Naive thymus-derived CD4-positive, alpha-beta T cell (primary cell): ENCODE data around the gene ZBTB20. TPM values are rescaled to one million over a fixed set of nuclear protein-coding genes. Genes with fewer than 3 reads are reported as not detected.

ENCODE experiments used
- ATAC-seq: fragments of 150-1000 bp; cut with Tn5 transposase; 2 replicates; pipeline ENCODE4 v1.10.0; 2021; ENCODE audit warnings: mild to moderate bottlenecking, moderate library complexity
- CTCF ChIA-PET: fragments of 350-600 bp; sonication (Branson Sonifier 250); formaldehyde crosslinking; loops from one replicate; lab custom pipeline; 2021; ENCODE audit warnings: antibody characterized with exemption; lab: Charles Lee
- POLR2A ChIA-PET: fragments of 350-600 bp; sonication (Branson Sonifier 250); formaldehyde crosslinking; loops from one replicate; lab custom pipeline; 2021; ENCODE audit warnings: antibody characterized with exemption, inconsistent platforms; lab: Charles Lee
- DNase-seq, 9 donors: peaks; one replicate each; pipeline versions ENCODE4 v3.0.0 to v3.0.0-alpha.2; 2020 to 2022; ENCODE audit warnings: mixed read lengths in 1 of 9
- H3K27ac ChIP-seq: one replicate; pipeline ENCODE4 v1.7.0; 2013; ENCODE audit warnings: mild to moderate bottlenecking, low read depth, low read length, moderate library complexity
- H3K27me3 ChIP-seq, 2 donors: one replicate each; pipeline ENCODE4 v1.7.0; 2013; ENCODE audit warnings: low read length in 2 of 2, mild to moderate bottlenecking in 2 of 2, moderate library complexity in 2 of 2; ENCODE audit not compliant: control insufficient read depth in 2 of 2, insufficient read depth in 2 of 2
- H3K36me3 ChIP-seq, 3 experiments: 1 replicate in 2 of 3; 2 replicates in 1 of 3; pipeline ENCODE4 v1.7.0; 2013; ENCODE audit warnings: low read length in 3 of 3, mild to moderate bottlenecking in 3 of 3, moderate library complexity in 1 of 3; ENCODE audit not compliant: insufficient read depth in 3 of 3, control insufficient read depth in 2 of 3
- H3K4me1 ChIP-seq, 2 donors: one replicate each; pipeline ENCODE4 v1.7.0; 2013; ENCODE audit warnings: low read length in 2 of 2, mild to moderate bottlenecking in 2 of 2, moderate library complexity in 1 of 2; ENCODE audit not compliant: control insufficient read depth in 2 of 2, insufficient read depth in 2 of 2
- H3K4me3 ChIP-seq: 2 replicates; pipeline ENCODE4 v1.7.0; 2013; ENCODE audit warnings: mild to moderate bottlenecking, low read length
- H3K9me3 ChIP-seq, 3 experiments: 1 replicate in 2 of 3; 2 replicates in 1 of 3; pipeline ENCODE4 v1.7.0; 2013; ENCODE audit warnings: low read length in 3 of 3; ENCODE audit not compliant: control insufficient read depth in 2 of 3
- H3K27ac Mint-ChIP-seq, 9 donors: one replicate each; pipeline ENCODE4 v1.8.0; 2020 to 2022; ENCODE audit warnings: mixed read lengths in 9 of 9, mild to moderate bottlenecking in 8 of 9, moderate library complexity in 5 of 9, inconsistent platforms in 2 of 9
- H3K27me3 Mint-ChIP-seq, 5 donors: one replicate each; pipeline ENCODE4 v1.8.0; 2021 to 2022; ENCODE audit warnings: mixed read lengths in 5 of 5, mild to moderate bottlenecking in 1 of 5
- H3K36me3 Mint-ChIP-seq, 5 donors: one replicate each; pipeline ENCODE4 v1.8.0; 2020 to 2022; ENCODE audit warnings: mixed read lengths in 5 of 5, mild to moderate bottlenecking in 3 of 5, inconsistent platforms in 1 of 5
- H3K4me1 Mint-ChIP-seq, 7 donors: one replicate each; pipeline ENCODE4 v1.8.0; 2020 to 2022; ENCODE audit warnings: mixed read lengths in 7 of 7, mild to moderate bottlenecking in 3 of 7, inconsistent platforms in 1 of 7
- H3K4me3 Mint-ChIP-seq, 10 donors: one replicate each; pipeline ENCODE4 v1.8.0; 2020 to 2022; ENCODE audit warnings: mild to moderate bottlenecking in 10 of 10, mixed read lengths in 10 of 10, moderate library complexity in 6 of 10, inconsistent platforms in 2 of 10
- H3K9me3 Mint-ChIP-seq, 11 donors: one replicate each; pipeline ENCODE4 v1.8.0; 2020 to 2022; ENCODE audit warnings: mixed read lengths in 11 of 11, mild to moderate bottlenecking in 4 of 11, inconsistent platforms in 1 of 11, moderate library complexity in 1 of 11
- intact Hi-C, 2 donors: fragments of 100-400 bp; cut with micrococcal nuclease; formaldehyde crosslinking; loops; one replicate each; pipeline ENCODE4 v1.15.1; 2023
- polyA plus RNA-seq, 2 donors: library from polyadenylated mRNA; unstranded; fragments of 300-500 nt; fragmentation: Illumina TruSeq; gene quantifications; one replicate each; pipeline ENCODE4 v1.2.3, GENCODE V29; 2021
- total RNA-seq, 6 experiments: library from RNA in 5 of 6; stranded (reverse) in 5 of 6; gene quantifications; 1 replicate in 5 of 6; 2 replicates in 1 of 6; pipeline ENCODE4 v1.2.3 and lab custom pipeline; 2021 to 2026

Gene ZBTB20
- total and polyA plus RNA-seq, 7 experiments from 2014 or later = 14.9 to 69.5 (median 59.2) TPM

- CTCF ChIA-PET = interaction anchor here (0.6 kb wide), 1 partner anchor 281 kb away, joined by 3 read pairs; no protein-coding TSS in a partner anchor
- Mint-ChIP-seq H3K9me3 (no peaks in the 10 kb centered on the region), H3K36me3 (peaks cover 0 to 38% (median 11%) of the 10 kb centered on the region in 5 donors), H3K4me3 (no peak overlapping the region), H3K4me1 (peaks cover 0 to 3% (median 0%) of the 10 kb centered on the region in 7 donors), H3K27me3 (no peaks in the 10 kb centered on the region), H3K27ac (no peak overlapping the region)
- Histone ChIP-seq H3K4me1 (no peaks in the 10 kb centered on the region), H3K36me3 (no peaks in the 10 kb centered on the region), H3K9me3 (no peaks in the 10 kb centered on the region), H3K27me3 (no peaks in the 10 kb centered on the region), H3K27ac (no peak overlapping the region), H3K4me3 (no peak overlapping the region)
- no peak for ATAC-seq
- intact Hi-C loops = no loop called here
- DNase-seq = no peak
- POLR2A ChIA-PET = no interaction called here
Observed at GRCh38 chr3:114370537-114371174, 776.4 kb downstream of the ZBTB20 start.

- H3K27me3 Mint-ChIP-seq = no peaks in the 10 kb centered on the region
- Histone ChIP-seq H3K27me3 (no peaks in the 10 kb centered on the region), H3K4me3 (no peak overlapping the region), H3K4me1 (no peaks in the 10 kb centered on the region), H3K36me3 (no peaks in the 10 kb centered on the region), H3K9me3 (no peaks in the 10 kb centered on the region), H3K27ac (no peak overlapping the region)
- no peak overlapping the region for H3K4me3 Mint-ChIP-seq
- H3K4me1 Mint-ChIP-seq = no peaks in the 10 kb centered on the region
- POLR2A ChIA-PET = no interaction called here
- DNase-seq (no peak), ATAC-seq (no peak)
- H3K36me3 Mint-ChIP-seq = peaks cover 0 to 29% (median 5%) of the 10 kb centered on the region in 5 donors
- CTCF ChIA-PET = no interaction called here
- intact Hi-C loops = no loop called here
- H3K27ac Mint-ChIP-seq = no peak overlapping the region
- no peaks in the 10 kb centered on the region for H3K9me3 Mint-ChIP-seq
Observed at GRCh38 chr3:114365909-114366308, 781.2 kb downstream of the ZBTB20 start.

GRCh38 chr3:114364806-114365654, 782.1 kb downstream of the ZBTB20 start:
- H3K36me3 Mint-ChIP-seq = peaks cover 0 to 20% (median 0%) of the 10 kb centered on the region in 5 donors
- DNase-seq = no peak
- intact Hi-C loops = loop anchor here in 1 of 2 donors (5.0 kb wide), 2 partner anchors 213 to 433 kb away; no protein-coding TSS in a partner anchor
- no peaks in the 10 kb centered on the region for H3K36me3 ChIP-seq
- ATAC-seq = no peak
- no peaks in the 10 kb centered on the region for H3K9me3 Mint-ChIP-seq
- H3K9me3 ChIP-seq = no peaks in the 10 kb centered on the region
- no peaks in the 10 kb centered on the region for H3K4me1 ChIP-seq
- CTCF ChIA-PET = no interaction called here
- no peak overlapping the region for H3K4me3 ChIP-seq
- no peak overlapping the region for H3K27ac ChIP-seq
- H3K27me3 Mint-ChIP-seq = no peaks in the 10 kb centered on the region
- no peaks in the 10 kb centered on the region for H3K4me1 Mint-ChIP-seq
- H3K4me3 Mint-ChIP-seq = no peak overlapping the region
- peak overlapping the region in 1 of 9 donors; percentile 22 for H3K27ac Mint-ChIP-seq
- no peaks in the 10 kb centered on the region for H3K27me3 ChIP-seq
- POLR2A ChIA-PET = no interaction called here

GRCh38 chr3:114363554-114364202, 783.4 kb downstream of the ZBTB20 start:
- Mint-ChIP-seq H3K4me1 (no peaks in the 10 kb centered on the region), H3K27ac (no peak overlapping the region), H3K27me3 (no peaks in the 10 kb centered on the region), H3K4me3 (no peak overlapping the region), H3K36me3 (peaks cover 0 to 20% (median 0%) of the 10 kb centered on the region in 5 donors), H3K9me3 (no peaks in the 10 kb centered on the region)
- no peaks in the 10 kb centered on the region for H3K36me3 ChIP-seq
- ChIA-PET POLR2A (no interaction called here), CTCF (no interaction called here)
- no peaks in the 10 kb centered on the region for H3K9me3 ChIP-seq
- intact Hi-C loops = loop anchor here in 1 of 2 donors (5.0 kb wide), 2 partner anchors 211 to 431 kb away; no protein-coding TSS in a partner anchor
- H3K27me3 ChIP-seq = no peaks in the 10 kb centered on the region
- H3K4me1 ChIP-seq = no peaks in the 10 kb centered on the region
- DNase-seq = no peak
- ATAC-seq = no peak
- no peak overlapping the region for H3K27ac ChIP-seq
- H3K4me3 ChIP-seq = no peak overlapping the region

- Histone ChIP-seq H3K36me3 (no peaks in the 10 kb centered on the region), H3K4me3 (no peak overlapping the region), H3K27ac (no peak overlapping the region), H3K9me3 (no peaks in the 10 kb centered on the region), H3K27me3 (no peaks in the 10 kb centered on the region), H3K4me1 (no peaks in the 10 kb centered on the region)
- ChIA-PET CTCF (no interaction called here), POLR2A (no interaction called here)
- H3K4me1 Mint-ChIP-seq = no peaks in the 10 kb centered on the region
- intact Hi-C loops = loop anchor here in 1 of 2 donors (1.0 to 5.0 kb wide), 3 partner anchors 55 to 431 kb away; no protein-coding TSS in a partner anchor
- ATAC-seq = no peak
- no peaks in the 10 kb centered on the region for H3K27me3 Mint-ChIP-seq
- peaks cover 0 to 20% (median 0%) of the 10 kb centered on the region in 5 donors for H3K36me3 Mint-ChIP-seq
- no peaks in the 10 kb centered on the region for H3K9me3 Mint-ChIP-seq
- H3K27ac Mint-ChIP-seq = no peak overlapping the region
- no peak for DNase-seq
- H3K4me3 Mint-ChIP-seq = no peak overlapping the region
Observed at GRCh38 chr3:114362815-114363214, 784.3 kb downstream of the ZBTB20 start.

GRCh38 chr3:114361391-114361790, 785.7 kb downstream of the ZBTB20 start:
- ATAC-seq (no peak), DNase-seq (no peak)
- no peak overlapping the region for H3K4me3 Mint-ChIP-seq
- no peak overlapping the region for H3K27ac ChIP-seq
- intact Hi-C loops = loop anchor here in 1 of 2 donors (5.0 kb wide), 2 partner anchors 209 to 429 kb away; no protein-coding TSS in a partner anchor
- H3K4me1 Mint-ChIP-seq = no peaks in the 10 kb centered on the region
- H3K27me3 ChIP-seq = no peaks in the 10 kb centered on the region
- H3K9me3 ChIP-seq = no peaks in the 10 kb centered on the region
- H3K27ac Mint-ChIP-seq = no peak overlapping the region
- ChIA-PET POLR2A (no interaction called here), CTCF (no interaction called here)
- no peak overlapping the region for H3K4me3 ChIP-seq
- H3K27me3 Mint-ChIP-seq = no peaks in the 10 kb centered on the region
- no peaks in the 10 kb centered on the region for H3K9me3 Mint-ChIP-seq
- no peaks in the 10 kb centered on the region for H3K4me1 ChIP-seq
- H3K36me3 Mint-ChIP-seq = peaks cover 0 to 13% (median 3%) of the 10 kb centered on the region in 5 donors
- no peaks in the 10 kb centered on the region for H3K36me3 ChIP-seq
